HepG2 (cell line): Measurements from ENCODE around the gene AKAP8L. TPM values are rescaled to one million over a fixed set of nuclear protein-coding genes. Genes with fewer than 3 reads are reported as not detected.

Source experiments
- ATAC-seq: fragments of 200-7000 bp; cut with Tn5 transposase; 3 replicates; pipeline ENCODE4 v1.9.1; 2020; ENCODE audit warnings: mild to moderate bottlenecking, moderate library complexity
- BruUV-seq: library from RNA; stranded (reverse); fragments of 400-500 nt; replicated peaks from 2 replicates; lab custom pipeline; 2021; lab: Mats Ljungman, UMichigan
- CTCF ChIA-PET: fragments of 300-600 bp; formaldehyde crosslinking; extraction: SDS; loops from one replicate; lab custom pipeline; 2021; ENCODE audit warnings: low total read pairs, inconsistent platforms, low intra/inter-chr PET ratio; lab: Yijun Ruan, JAX
- POLR2A ChIA-PET: fragments of 350-600 bp; sonication (Branson Sonifier 250); formaldehyde crosslinking; loops from one replicate; lab custom pipeline; 2020; ENCODE audit warnings: antibody characterized with exemption, inconsistent platforms; lab: Yijun Ruan, JAX
- DNase-seq: peaks from one replicate; pipeline ENCODE4 v3.0.0-alpha.2; 2015; ENCODE audit warnings: low spot score
- FAIRE-seq: peaks from 3 replicates; lab custom pipeline; 2011; peaks lifted over from hg19 to GRCh38; lab: Jason Lieb, UNC
- H2AFZ ChIP-seq: one replicate; pipeline ENCODE4 v1.6.1; 2011; ENCODE audit warnings: low read length, inconsistent platforms
- H3K27ac ChIP-seq: fragments of 300-600 bp; 3 replicates; pipeline ENCODE4 v1.8.0; 2011; ENCODE audit warnings: mixed run types, mild to moderate bottlenecking, mixed read lengths, low read length, inconsistent platforms; ENCODE audit not compliant: insufficient read depth; ENCODE audit errors: extremely low read length
- H3K27me3 ChIP-seq, 2 experiments: fragments of 200-600 bp in 1 of 2; 2 replicates in 1 of 2; 3 replicates in 1 of 2; pipeline versions ENCODE4 v1.6.0 to v1.8.0; 2011; ENCODE audit warnings: low read length in 2 of 2, mild to moderate bottlenecking in 2 of 2, moderate library complexity in 2 of 2, inconsistent platforms in 1 of 2; ENCODE audit not compliant: insufficient read depth in 2 of 2, control insufficient read depth in 1 of 2
- H3K36me3 ChIP-seq, 2 experiments: fragments of 200-600 bp in 1 of 2; replicated peaks in 1 of 2; 2 replicates in 1 of 2; 3 replicates in 1 of 2; pipeline versions ENCODE4 v1.5.1 to v1.8.0; 2011; ENCODE audit warnings: low read length in 2 of 2, inconsistent platforms in 1 of 2; ENCODE audit not compliant: insufficient read depth in 2 of 2, control insufficient read depth in 1 of 2
- H3K4me1 ChIP-seq: 2 replicates; pipeline ENCODE4 v1.5.1; 2012; ENCODE audit warnings: low read length, inconsistent platforms; ENCODE audit not compliant: insufficient read depth
- H3K4me2 ChIP-seq: 2 replicates; pipeline ENCODE4 v1.6.0; 2011; ENCODE audit warnings: low read depth, low read length, inconsistent platforms
- H3K4me3 ChIP-seq, 3 experiments: fragments of 200-600 bp in 1 of 3; sonication (generic), shearing (Covaris generic) in 1 of 3; replicated peaks in 1 of 3; 2 replicates each; pipeline ENCODE4 v1.5.1; 2011 to 2016; ENCODE audit warnings: low read length in 3 of 3, inconsistent platforms in 2 of 3, low read depth in 2 of 3, mild to moderate bottlenecking in 2 of 3, control low read depth in 1 of 3, mixed read lengths in 1 of 3; ENCODE audit not compliant: insufficient read depth in 1 of 3
- H3K79me2 ChIP-seq: one replicate; pipeline ENCODE4 v1.6.1; 2011; ENCODE audit warnings: low read length, inconsistent platforms; ENCODE audit not compliant: insufficient read depth
- H3K9ac ChIP-seq: 2 replicates; pipeline ENCODE4 v1.6.0; 2011; ENCODE audit warnings: mild to moderate bottlenecking, low read depth, low read length, inconsistent platforms; ENCODE audit not compliant: insufficient read depth
- H3K9me3 ChIP-seq: 2 replicates; pipeline ENCODE4 v1.5.1; 2012; ENCODE audit warnings: mild to moderate bottlenecking, low read length
- H4K20me1 ChIP-seq: 2 replicates; pipeline ENCODE4 v1.6.0; 2011; ENCODE audit warnings: inconsistent platforms, mild to moderate bottlenecking, low read length, moderate library complexity; ENCODE audit not compliant: insufficient read depth
- FOSL1 ChIP-seq: sonication (generic); formaldehyde crosslinking; IDR thresholded peaks from 2 replicates; pipeline ENCODE4 v1.9.0; 2021; ENCODE audit warnings: missing genetic modification reagents, borderline replicate concordance
- HMG20B ChIP-seq: conservative IDR thresholded peaks from 2 replicates; pipeline ENCODE4 v1.6.1; 2016; ENCODE audit warnings: missing genetic modification reagents, missing compliant biosample characterization
- HNRNPH1 ChIP-seq: fragments of 200-400 bp; formaldehyde crosslinking; optimal IDR thresholded peaks from 2 replicates; pipeline ENCODE3; 2017; ENCODE audit warnings: mild to moderate bottlenecking, low read depth, low read length
- NAIF1 ChIP-seq: sonication (generic); formaldehyde crosslinking; IDR thresholded peaks from 2 replicates; pipeline ENCODE4 v1.5.0; 2020; ENCODE audit warnings: mild to moderate bottlenecking, missing genetic modification reagents, borderline replicate concordance
- TBP ChIP-seq: sonication (generic); formaldehyde crosslinking; IDR thresholded peaks from 2 replicates; pipeline ENCODE4 v1.5.0; 2020; ENCODE audit warnings: missing genetic modification reagents
- ZGPAT ChIP-seq: IDR thresholded peaks from 2 replicates; pipeline ENCODE4 v1.6.1; 2016; ENCODE audit warnings: mild to moderate bottlenecking
- ZMYM3 ChIP-seq: sonication (generic); formaldehyde crosslinking; IDR thresholded peaks from 2 replicates; pipeline ENCODE4 v1.5.1; 2020; ENCODE audit warnings: mild to moderate bottlenecking, missing genetic modification reagents
- ZNF451 ChIP-seq: sonication (generic); formaldehyde crosslinking; IDR thresholded peaks from 2 replicates; pipeline ENCODE4 v1.5.0; 2020; ENCODE audit warnings: mild to moderate bottlenecking, missing genetic modification reagents
- ZNF546 ChIP-seq: sonication (generic); formaldehyde crosslinking; conservative IDR thresholded peaks from 2 replicates; pipeline ENCODE4 v1.8.1; 2023; ENCODE audit warnings: mild to moderate bottlenecking, missing genetic modification reagents
- WGBS: methylation state at CpG from one replicate; pipeline ENCODE4 v1.1.6; 2017; ENCODE audit warnings: low lambda C conversion rate; 5-methylcytosine and 5-hydroxymethylcytosine counted together
- in situ Hi-C: cut with HindIII; loops from 2 replicates; pipeline ENCODE4 v1.10.0; 2017; ENCODE audit warnings: low pct_unique_long_range_greater_than_20kb; ENCODE audit not compliant: extremely low pct_ligation_motif_present
- intact Hi-C: fragments of 100-400 bp; cut with micrococcal nuclease; formaldehyde crosslinking; loops from one replicate; pipeline ENCODE4 v1.10.0; 2022; ENCODE audit not compliant: unreplicated experiment
- polyA plus RNA-seq, 8 experiments: library from polyadenylated mRNA; depleted of rRNA in 3 of 8; stranded (reverse) in 7 of 8; unstranded in 1 of 8; fragments of >200 nt; fragmentation: Illumina TruSeq in 4 of 8; extraction: Trizol in 4 of 8; gene quantifications; 2 replicates each; pipeline versions ENCODE4 v1.2.1 to v1.2.3, GENCODE V29; 2011 to 2016; ENCODE audit warnings: low read depth in 4 of 8, missing spikeins in 1 of 8, mixed read lengths in 1 of 8; ENCODE audit not compliant: insufficient read depth in 1 of 8
- total RNA-seq, 5 experiments: library from RNA; depleted of rRNA; stranded (reverse); fragments of >200 nt; fragmentation: Illumina TruSeq; extraction: Trizol; gene quantifications; 2 replicates each; pipeline ENCODE4 v1.2.3, GENCODE V29; 2016; ENCODE audit warnings: low read depth in 1 of 5
- TF ChIP-seq, protein P1 (sequence below): sonication (generic); formaldehyde crosslinking; IDR thresholded peaks from 2 replicates; pipeline ENCODE4 v1.8.0; 2022; ENCODE audit warnings: mild to moderate bottlenecking, missing genetic modification reagents, borderline replicate concordance
- TF ChIP-seq, protein P2 (sequence below): sonication (generic); formaldehyde crosslinking; IDR thresholded peaks from 2 replicates; pipeline ENCODE4 v1.5.1; 2020; ENCODE audit warnings: missing genetic modification reagents, mild to moderate bottlenecking, borderline replicate concordance
- TF ChIP-seq, protein P3 (sequence below): sonication (generic); formaldehyde crosslinking; IDR thresholded peaks from 2 replicates; pipeline ENCODE4 v1.4.0; 2020; ENCODE audit warnings: mild to moderate bottlenecking, missing genetic modification reagents

Gene AKAP8L
- total and polyA plus RNA-seq, 2 of the 13 experiments (the other 11 are each of a cell fraction or from before 2014, with no cell fraction given): 48.2 to 49.6 TPM

GRCh38 chr19:15445807-15446376 is 27.1 kb upstream of the AKAP8L start:
- no peaks in the 10 kb centered on the region for H3K36me3 ChIP-seq
- H3K9ac ChIP-seq: no peak overlapping the region
- H3K9me3 ChIP-seq: no peaks in the 10 kb centered on the region
- no peak overlapping the region for H3K27ac ChIP-seq
- no peak for FAIRE-seq
- H3K4me2 ChIP-seq: no peak overlapping the region
- no peaks in the 10 kb centered on the region for H3K27me3 ChIP-seq
- DNase-seq: no peak
- H3K4me3 ChIP-seq: no peak overlapping the region
- no peak for ATAC-seq
- peaks cover 15% of the 10 kb centered on the region for H3K4me1 ChIP-seq
- CTCF ChIA-PET: no interaction called here
- in situ Hi-C loops: no loop called here
- POLR2A ChIA-PET: no interaction called here
- WGBS: 68% methylated on average over 7 of the region's 7 CpGs
- BruUV-seq: no TSS peak
- H2AFZ ChIP-seq: no peak overlapping the region
- H3K79me2 ChIP-seq: no peaks in the 10 kb centered on the region
- intact Hi-C loops: no loop called here
- no peaks in the 10 kb centered on the region for H4K20me1 ChIP-seq
- TF ChIP-seq, protein P1, sequence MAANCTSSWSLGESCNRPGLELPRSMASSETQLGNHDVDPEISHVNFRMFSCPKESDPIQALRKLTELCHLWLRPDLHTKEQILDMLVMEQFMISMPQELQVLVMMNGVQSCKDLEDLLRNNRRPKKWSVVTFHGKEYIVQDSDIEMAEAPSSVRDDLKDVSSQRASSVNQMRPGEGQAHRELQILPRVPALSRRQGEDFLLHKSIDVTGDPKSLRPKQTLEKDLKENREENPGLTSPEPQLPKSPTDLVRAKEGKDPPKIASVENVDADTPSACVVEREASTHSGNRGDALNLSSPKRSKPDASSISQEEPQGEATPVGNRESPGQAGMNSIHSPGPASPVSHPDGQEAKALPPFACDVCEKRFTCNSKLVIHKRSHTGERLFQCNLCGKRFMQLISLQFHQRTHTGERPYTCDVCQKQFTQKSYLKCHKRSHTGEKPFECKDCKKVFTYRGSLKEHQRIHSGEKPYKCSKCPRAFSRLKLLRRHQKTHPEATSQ (CRISPR knock-in tag): no peak
- TF ChIP-seq ZMYM3 (CRISPR knock-in tag) (no peak), ZGPAT (no peak), HMG20B (CRISPR knock-in tag) (no peak), HNRNPH1 (no peak), NAIF1 (CRISPR knock-in tag) (no peak), ZNF451 (CRISPR knock-in tag) (no peak), ZNF546 (CRISPR knock-in tag) (no peak), FOSL1 (no peak), TBP (no peak)
- TF ChIP-seq, protein P2, sequence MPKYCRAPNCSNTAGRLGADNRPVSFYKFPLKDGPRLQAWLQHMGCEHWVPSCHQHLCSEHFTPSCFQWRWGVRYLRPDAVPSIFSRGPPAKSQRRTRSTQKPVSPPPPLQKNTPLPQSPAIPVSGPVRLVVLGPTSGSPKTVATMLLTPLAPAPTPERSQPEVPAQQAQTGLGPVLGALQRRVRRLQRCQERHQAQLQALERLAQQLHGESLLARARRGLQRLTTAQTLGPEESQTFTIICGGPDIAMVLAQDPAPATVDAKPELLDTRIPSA: no peak
- TF ChIP-seq, protein P3, sequence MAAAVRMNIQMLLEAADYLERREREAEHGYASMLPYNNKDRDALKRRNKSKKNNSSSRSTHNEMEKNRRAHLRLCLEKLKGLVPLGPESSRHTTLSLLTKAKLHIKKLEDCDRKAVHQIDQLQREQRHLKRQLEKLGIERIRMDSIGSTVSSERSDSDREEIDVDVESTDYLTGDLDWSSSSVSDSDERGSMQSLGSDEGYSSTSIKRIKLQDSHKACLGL (CRISPR knock-in tag): no peak
